D721Med (cell line): ENCODE measurements around the gene PMIS2.

Source experiments
- DNase-seq: peaks from one replicate; pipeline ENCODE4 v3.0.0; 2011; ENCODE audit warnings: low spot score; ENCODE audit not compliant: insufficient read length
- FAIRE-seq: peaks from 2 replicates; lab custom pipeline; 2011; peaks lifted over from hg19 to GRCh38; lab: Jason Lieb, UNC
- TF ChIP-seq, protein P1 (sequence below): IDR thresholded peaks from 2 replicates; pipeline ENCODE4 v1.5.1; 2012; ENCODE audit warnings: mild to moderate bottlenecking, control low read depth; ENCODE audit not compliant: insufficient read depth; ENCODE audit errors: missing control alignments

The PMIS2 gene

DNA sequence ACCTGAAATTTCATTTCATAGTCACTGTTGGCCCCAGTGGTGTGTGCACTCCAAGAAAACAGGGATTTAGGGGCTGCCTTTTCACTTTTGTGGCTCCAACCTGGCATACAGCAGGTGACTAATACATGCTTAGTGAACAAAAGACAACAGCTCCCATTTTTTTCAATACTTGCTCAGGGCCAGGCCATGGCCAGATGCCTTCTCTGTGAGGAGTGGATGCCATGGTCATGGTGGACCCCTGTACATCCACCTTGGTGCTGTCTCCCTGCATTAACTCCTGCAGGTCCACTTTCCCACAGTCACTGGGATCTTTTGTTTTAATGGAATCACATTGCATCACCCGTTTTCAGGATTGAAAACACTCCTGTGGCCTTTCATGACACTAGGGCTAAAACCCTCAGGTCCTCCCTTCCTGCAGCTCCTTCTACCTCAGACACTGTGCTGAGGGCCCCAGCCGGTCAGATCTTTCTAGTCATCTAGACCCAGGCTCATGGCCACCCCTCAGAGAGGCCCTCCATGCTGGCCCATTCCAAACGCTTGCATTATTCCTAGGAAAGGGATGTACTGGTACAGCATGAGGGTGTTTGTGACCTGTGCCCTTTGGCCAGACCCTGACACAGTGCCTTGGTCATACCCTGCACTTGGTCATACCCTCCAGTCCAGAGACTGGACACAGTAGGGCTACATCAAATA, 41.7 kb upstream of the PMIS2 start:
- no peak for DNase-seq
- TF ChIP-seq, protein P1, sequence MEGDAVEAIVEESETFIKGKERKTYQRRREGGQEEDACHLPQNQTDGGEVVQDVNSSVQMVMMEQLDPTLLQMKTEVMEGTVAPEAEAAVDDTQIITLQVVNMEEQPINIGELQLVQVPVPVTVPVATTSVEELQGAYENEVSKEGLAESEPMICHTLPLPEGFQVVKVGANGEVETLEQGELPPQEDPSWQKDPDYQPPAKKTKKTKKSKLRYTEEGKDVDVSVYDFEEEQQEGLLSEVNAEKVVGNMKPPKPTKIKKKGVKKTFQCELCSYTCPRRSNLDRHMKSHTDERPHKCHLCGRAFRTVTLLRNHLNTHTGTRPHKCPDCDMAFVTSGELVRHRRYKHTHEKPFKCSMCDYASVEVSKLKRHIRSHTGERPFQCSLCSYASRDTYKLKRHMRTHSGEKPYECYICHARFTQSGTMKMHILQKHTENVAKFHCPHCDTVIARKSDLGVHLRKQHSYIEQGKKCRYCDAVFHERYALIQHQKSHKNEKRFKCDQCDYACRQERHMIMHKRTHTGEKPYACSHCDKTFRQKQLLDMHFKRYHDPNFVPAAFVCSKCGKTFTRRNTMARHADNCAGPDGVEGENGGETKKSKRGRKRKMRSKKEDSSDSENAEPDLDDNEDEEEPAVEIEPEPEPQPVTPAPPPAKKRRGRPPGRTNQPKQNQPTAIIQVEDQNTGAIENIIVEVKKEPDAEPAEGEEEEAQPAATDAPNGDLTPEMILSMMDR = no peak
- no peak for FAIRE-seq

DNA sequence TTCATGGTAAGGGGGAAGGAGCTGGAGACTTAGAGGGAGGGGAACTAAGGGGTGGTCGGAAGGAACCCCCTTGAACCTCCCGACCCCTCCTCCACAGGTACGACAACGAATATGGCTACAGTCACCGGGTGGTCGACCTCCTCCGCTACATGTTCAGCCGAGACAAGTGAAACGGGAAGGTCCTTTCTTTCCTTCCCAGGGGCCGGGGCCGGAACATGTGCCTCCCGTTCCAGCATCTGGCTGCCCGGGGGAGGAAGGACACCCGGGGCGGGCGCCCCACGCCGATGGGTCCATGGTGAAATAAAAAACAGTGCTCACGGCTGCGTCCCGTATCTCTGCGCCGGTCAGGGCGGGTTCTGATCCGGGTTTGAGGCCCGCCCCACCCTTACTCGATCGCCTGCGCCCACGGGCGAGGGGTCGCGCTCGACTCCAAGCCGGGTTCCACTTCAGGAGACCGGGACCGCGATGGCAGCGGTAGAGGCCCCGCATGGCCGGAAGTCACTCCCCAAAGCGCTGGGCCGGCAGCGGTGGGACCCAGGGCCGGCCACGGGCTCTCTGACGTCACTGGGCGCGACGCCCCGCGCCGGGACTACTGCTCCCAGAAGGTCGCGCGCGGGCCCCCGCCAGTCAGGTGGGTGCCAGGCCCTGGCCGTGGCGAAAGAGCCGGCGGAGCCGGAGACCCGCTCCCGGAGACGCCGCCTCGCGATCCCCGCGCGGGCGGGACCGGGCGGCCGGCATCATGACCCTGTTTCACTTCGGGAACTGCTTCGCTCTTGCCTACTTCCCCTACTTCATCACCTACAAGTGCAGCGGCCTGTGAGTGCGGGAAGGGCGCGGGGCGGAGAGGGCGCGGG, 40.7 kb upstream of the PMIS2 start, which contains the start of gene TMEM147:
Gene TMEM147 (plus strand): TSS at position 626 of the 854 bp plus-strand sequence. CDS start 114 bp downstream, at position 740.
- DNase-seq = peak; percentile 100
- no peak for FAIRE-seq
- TF ChIP-seq, protein P1 = no peak

DNA sequence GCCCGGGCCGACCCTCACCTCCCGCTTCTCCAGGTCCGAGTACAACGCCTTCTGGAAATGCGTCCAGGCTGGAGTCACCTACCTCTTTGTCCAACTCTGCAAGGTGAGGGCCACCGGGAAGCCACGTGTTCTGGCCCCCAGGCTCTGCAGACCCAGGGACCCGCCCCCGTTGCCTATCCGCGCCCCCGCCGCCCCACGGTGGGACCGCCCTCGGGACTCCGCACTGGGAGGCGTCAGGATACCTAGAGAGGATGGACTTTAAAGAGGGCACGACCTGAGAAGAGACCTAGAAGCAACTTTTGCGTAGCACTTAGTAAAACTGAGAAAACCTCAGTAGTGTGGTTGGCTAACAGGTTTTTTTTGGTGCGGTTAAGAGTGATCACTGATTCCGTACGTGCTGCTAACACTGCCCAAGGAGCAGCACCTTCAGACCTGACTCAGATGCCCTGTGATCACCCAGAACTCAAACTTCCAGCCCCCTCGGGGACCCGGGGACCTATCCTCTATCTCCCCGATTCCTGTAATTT, 40.1 kb upstream of the PMIS2 start:
- FAIRE-seq = no peak
- TF ChIP-seq, protein P1 = no peak
- no peak for DNase-seq

DNA sequence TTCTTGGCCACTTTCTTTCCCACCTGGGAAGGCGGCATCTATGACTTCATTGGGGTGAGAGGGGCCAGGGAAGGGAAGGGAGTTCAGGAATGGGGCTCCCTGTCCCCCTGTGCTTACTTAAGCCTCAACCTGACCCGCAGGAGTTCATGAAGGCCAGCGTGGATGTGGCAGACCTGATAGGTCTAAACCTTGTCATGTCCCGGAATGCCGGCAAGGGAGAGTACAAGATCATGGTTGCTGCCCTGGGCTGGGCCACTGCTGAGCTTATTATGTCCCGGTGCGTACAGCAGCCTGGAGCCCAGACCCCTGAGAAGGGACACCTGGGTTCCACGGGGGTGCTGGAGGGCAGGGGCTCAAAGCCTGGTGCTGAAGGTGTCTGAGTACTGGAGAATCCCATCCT, 39.4 kb upstream of the PMIS2 start:
- DNase-seq (no peak), FAIRE-seq (no peak)
- TF ChIP-seq, protein P1 = no peak

DNA sequence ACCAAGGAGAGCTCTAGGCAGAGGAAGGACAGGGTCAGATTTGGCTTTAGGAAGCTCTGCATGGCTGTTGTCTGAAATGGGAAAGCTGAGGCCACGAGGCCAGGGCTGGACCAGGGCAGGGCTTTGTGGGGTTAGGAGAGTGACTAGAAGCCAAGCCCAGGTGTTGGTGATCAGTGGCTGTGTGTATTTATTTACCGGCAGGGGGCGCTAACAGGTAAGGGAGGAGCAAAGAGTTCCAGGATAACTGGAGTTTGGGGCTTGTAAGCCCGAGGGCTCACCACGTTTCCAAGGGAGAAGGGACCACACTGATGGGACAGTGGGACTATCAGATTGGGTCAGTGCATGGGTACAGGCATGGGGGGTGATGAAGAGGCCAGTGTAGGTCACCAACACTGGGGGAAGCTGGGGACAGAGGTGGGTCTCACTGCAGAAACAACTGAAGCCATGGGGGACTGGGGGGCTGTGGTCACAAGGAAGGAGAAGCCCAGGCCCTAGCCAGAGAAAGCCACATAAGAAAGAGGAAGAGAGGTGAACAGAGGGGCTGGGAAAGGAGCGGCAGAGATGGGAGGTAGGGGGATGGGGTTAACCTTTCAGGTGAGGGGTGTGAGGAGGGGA, 36.7 kb upstream of the PMIS2 start:
- peak; percentile 96 for DNase-seq
- FAIRE-seq = no peak
- TF ChIP-seq, protein P1 = peak; percentile 73

DNA sequence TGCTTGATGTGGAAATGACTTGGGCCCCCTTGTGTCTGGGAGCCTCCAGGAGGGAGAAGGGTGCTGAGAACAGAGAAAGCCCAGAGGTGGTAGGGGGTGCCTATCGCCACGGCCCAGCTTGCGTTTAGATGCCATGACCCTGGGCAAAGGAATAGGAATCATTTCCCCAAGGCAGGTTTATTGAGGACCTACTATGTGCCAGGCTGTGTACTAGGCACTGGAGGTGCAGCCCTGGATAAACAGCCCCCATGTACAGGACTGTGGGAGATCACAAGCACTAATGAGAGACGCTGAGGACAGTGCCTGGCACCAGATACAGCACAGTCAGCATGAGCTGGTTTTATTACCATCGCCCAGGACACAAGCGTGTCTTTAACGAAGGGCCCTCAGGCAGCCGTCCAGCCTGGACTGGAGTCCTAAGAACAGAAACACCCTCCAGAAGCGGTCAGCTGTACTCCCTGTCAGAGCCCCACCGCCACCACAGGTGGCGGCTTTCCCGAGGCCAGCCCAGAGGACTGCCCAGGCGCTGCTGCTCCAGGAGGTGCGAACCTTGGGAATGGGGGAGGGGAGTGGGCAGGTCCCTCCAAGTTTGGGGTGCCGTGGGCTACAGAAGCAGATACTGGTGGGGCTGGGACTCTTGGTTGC, 36.0 kb upstream of the PMIS2 start:
- TF ChIP-seq, protein P1 = no peak
- FAIRE-seq (no peak), DNase-seq (no peak)
